Breast epithelium (tissue), 3 donors: ENCODE data around the gene FAM78A.

Experiments
- CTCF ChIP-seq, 3 donors: fragments of 450-650 bp; IDR thresholded peaks; one replicate each; pipeline ENCODE4 v1.5.1; 2016 to 2017; ENCODE audit warnings: antibody characterized with exemption in 3 of 3, mild to moderate bottlenecking in 3 of 3, moderate library complexity in 3 of 3
- POLR2A ChIP-seq: fragments of 450-650 bp; IDR thresholded peaks from one replicate; pipeline ENCODE4 v1.6.1; 2016; ENCODE audit warnings: antibody characterized with exemption, mild to moderate bottlenecking, moderate library complexity

- TF ChIP-seq POLR2A = no peak
- TF ChIP-seq CTCF (IDR thresholded peaks at IDR 0.05) = no peak
Measured at GRCh38 chr9:131226226-131226625, 50.1 kb downstream of the FAM78A start.
